ENCODE measurements around the gene TGFBR3. TPM values are rescaled to one million over a fixed set of nuclear protein-coding genes. Genes with fewer than 3 reads are reported as not detected.

The TGFBR3 gene
- total RNA-seq, 2 experiments from 2014 or later: 3.2 to 3.3 TPM

GRCh38 chr1:91791691-91792488 lies 94.1 kb downstream of the TGFBR3 start:
- Mint-ChIP-seq H3K27ac (no peak overlapping the region), H3K27me3 (ENCODE audit: low read depth) (no peaks in the 10 kb centered on the region), H3K36me3 (ENCODE audit: low read depth) (peaks cover 7% of the 10 kb centered on the region), H3K9me3 (peaks cover 2% of the 10 kb centered on the region), H3K4me1 (ENCODE audit: low read depth) (peaks cover 20% of the 10 kb centered on the region), H3K4me3 (no peak overlapping the region)
- CTCF ChIA-PET: interaction anchor here (0.6 to 4.3 kb wide), 5 partner anchors 13 to 290 kb away, joined by 3 to 19 read pairs (median 4); no protein-coding TSS in a partner anchor
- DNase-seq: no peak
- intact Hi-C loops (cut with micrococcal nuclease): loop anchor here (1.0 kb wide), 1 partner anchor 135 kb away; no protein-coding TSS in a partner anchor

- intact Hi-C loops (cut with micrococcal nuclease): loop anchor here (1.0 kb wide), 1 partner anchor 136 kb away; no protein-coding TSS in a partner anchor
- H3K4me1 Mint-ChIP-seq (ENCODE audit: low read depth): peaks cover 20% of the 10 kb centered on the region
Observed at GRCh38 chr1:91791103-91791502, 94.8 kb downstream of the TGFBR3 start.

GRCh38 chr1:91790392-91790791 lies 95.6 kb downstream of the TGFBR3 start:
- Mint-ChIP-seq H3K4me3 (no peak overlapping the region), H3K4me1 (ENCODE audit: low read depth) (peaks cover 20% of the 10 kb centered on the region), H3K27ac (no peak overlapping the region), H3K36me3 (ENCODE audit: low read depth) (peaks cover 5% of the 10 kb centered on the region), H3K9me3 (peaks cover 2% of the 10 kb centered on the region), H3K27me3 (ENCODE audit: low read depth) (no peaks in the 10 kb centered on the region)
- CTCF ChIA-PET: interaction anchor here (0.6 to 4.3 kb wide), 3 partner anchors 15 to 94 kb away, joined by 3 to 19 read pairs (median 8); no protein-coding TSS in a partner anchor
- intact Hi-C loops (cut with micrococcal nuclease): no loop called here
- DNase-seq: no peak

More at GRCh38 chr1:91791103-91791502, 94.8 kb downstream of the TGFBR3 start:
- DNase-seq: peak; percentile 30
- Mint-ChIP-seq H3K9me3 (peaks cover 2% of the 10 kb centered on the region), H3K27ac (no peak overlapping the region), H3K36me3 (ENCODE audit: low read depth) (peaks cover 5% of the 10 kb centered on the region), H3K4me3 (no peak overlapping the region), H3K27me3 (ENCODE audit: low read depth) (no peaks in the 10 kb centered on the region)
- CTCF ChIA-PET: interaction anchor here (0.6 to 4.3 kb wide), 4 partner anchors 14 to 289 kb away, joined by 3 to 19 read pairs (median 6); no protein-coding TSS in a partner anchor

GRCh38 chr1:91789273-91789997 lies 96.5 kb downstream of the TGFBR3 start:
- Mint-ChIP-seq H3K27me3 (ENCODE audit: low read depth) (no peaks in the 10 kb centered on the region), H3K27ac (no peak overlapping the region), H3K9me3 (peaks cover under 1% of the 10 kb centered on the region), H3K36me3 (ENCODE audit: low read depth) (peaks cover 1% of the 10 kb centered on the region), H3K4me3 (no peak overlapping the region), H3K4me1 (ENCODE audit: low read depth) (peaks cover 20% of the 10 kb centered on the region)
- CTCF ChIA-PET: interaction anchor here (4.3 kb wide), 1 partner anchor 95 kb away, joined by 19 read pairs; no protein-coding TSS in a partner anchor
- DNase-seq: no peak
- intact Hi-C loops (cut with micrococcal nuclease): no loop called here

- Mint-ChIP-seq H3K27ac (no peak overlapping the region), H3K27me3 (ENCODE audit: low read depth) (no peaks in the 10 kb centered on the region), H3K36me3 (ENCODE audit: low read depth) (peaks cover 1% of the 10 kb centered on the region), H3K9me3 (no peaks in the 10 kb centered on the region), H3K4me3 (no peak overlapping the region), H3K4me1 (ENCODE audit: low read depth) (peaks cover 20% of the 10 kb centered on the region)
- intact Hi-C loops (cut with micrococcal nuclease): no loop called here
- CTCF ChIA-PET: interaction anchor here (0.6 kb wide), 1 partner anchor 11 kb away, joined by 3 read pairs; no protein-coding TSS in a partner anchor
- no peak for DNase-seq
Observed at GRCh38 chr1:91787919-91788318, 98.0 kb downstream of the TGFBR3 start.

- H3K27ac Mint-ChIP-seq: no peak overlapping the region
- CTCF ChIA-PET: interaction anchor here (1.2 to 1.6 kb wide), 3 partner anchors 11 to 99 kb away, joined by 3 read pairs; no protein-coding TSS in a partner anchor
- H3K36me3 Mint-ChIP-seq (ENCODE audit: low read depth): peaks cover 3% of the 10 kb centered on the region
- no peaks in the 10 kb centered on the region for H3K27me3 Mint-ChIP-seq (ENCODE audit: low read depth)
- no peak for DNase-seq
- intact Hi-C loops (cut with micrococcal nuclease): no loop called here
- H3K4me1 Mint-ChIP-seq (ENCODE audit: low read depth): peaks cover 4% of the 10 kb centered on the region
- H3K9me3 Mint-ChIP-seq: no peaks in the 10 kb centered on the region
- no peak overlapping the region for H3K4me3 Mint-ChIP-seq
Observed at GRCh38 chr1:91784616-91785015, 101.3 kb downstream of the TGFBR3 start.

- Mint-ChIP-seq H3K4me1 (ENCODE audit: low read depth) (peaks cover 4% of the 10 kb centered on the region), H3K36me3 (ENCODE audit: low read depth) (peaks cover 3% of the 10 kb centered on the region), H3K27me3 (ENCODE audit: low read depth) (no peaks in the 10 kb centered on the region), H3K27ac (no peak overlapping the region), H3K4me3 (no peak overlapping the region), H3K9me3 (no peaks in the 10 kb centered on the region)
- CTCF ChIA-PET: interaction anchor here (1.2 to 1.6 kb wide), 3 partner anchors 10 to 100 kb away, joined by 3 read pairs; no protein-coding TSS in a partner anchor
- DNase-seq: no peak
- intact Hi-C loops (cut with micrococcal nuclease): no loop called here
Observed at GRCh38 chr1:91784191-91784590, 101.8 kb downstream of the TGFBR3 start.

- peaks cover 3% of the 10 kb centered on the region for H3K36me3 Mint-ChIP-seq (ENCODE audit: low read depth)
- H3K27ac Mint-ChIP-seq: no peak overlapping the region
- DNase-seq: no peak
- CTCF ChIA-PET: interaction anchor here (1.3 to 1.6 kb wide), 2 partner anchors 10 to 19 kb away, joined by 3 read pairs; no protein-coding TSS in a partner anchor
- intact Hi-C loops (cut with micrococcal nuclease): no loop called here
- no peak overlapping the region for H3K4me3 Mint-ChIP-seq
- H3K27me3 Mint-ChIP-seq (ENCODE audit: low read depth): no peaks in the 10 kb centered on the region
- no peaks in the 10 kb centered on the region for H3K9me3 Mint-ChIP-seq
- peaks cover 4% of the 10 kb centered on the region for H3K4me1 Mint-ChIP-seq (ENCODE audit: low read depth)
Observed at GRCh38 chr1:91783423-91784170, 102.4 kb downstream of the TGFBR3 start.

- Mint-ChIP-seq H3K9me3 (no peaks in the 10 kb centered on the region), H3K36me3 (ENCODE audit: low read depth) (peaks cover 5% of the 10 kb centered on the region), H3K27ac (no peak overlapping the region), H3K4me3 (no peak overlapping the region), H3K27me3 (ENCODE audit: low read depth) (no peaks in the 10 kb centered on the region), H3K4me1 (ENCODE audit: low read depth) (peaks cover 4% of the 10 kb centered on the region)
- intact Hi-C loops (cut with micrococcal nuclease): no loop called here
- DNase-seq: no peak
- CTCF ChIA-PET: no interaction called here
Observed at GRCh38 chr1:91781901-91782622, 103.9 kb downstream of the TGFBR3 start.

- Mint-ChIP-seq H3K4me1 (ENCODE audit: low read depth) (peaks cover 4% of the 10 kb centered on the region), H3K36me3 (ENCODE audit: low read depth) (peaks cover 5% of the 10 kb centered on the region), H3K27me3 (ENCODE audit: low read depth) (no peaks in the 10 kb centered on the region), H3K4me3 (no peak overlapping the region), H3K9me3 (no peaks in the 10 kb centered on the region), H3K27ac (no peak overlapping the region)
- CTCF ChIA-PET: interaction anchor here (0.6 to 1.0 kb wide), 2 partner anchors 15 to 351 kb away, joined by 3 read pairs; no protein-coding TSS in a partner anchor
- intact Hi-C loops (cut with micrococcal nuclease): no loop called here
- DNase-seq: no peak
Observed at GRCh38 chr1:91781371-91781825, 104.6 kb downstream of the TGFBR3 start.

GRCh38 chr1:91779548-91780021 lies 106.4 kb downstream of the TGFBR3 start:
- H3K4me1 Mint-ChIP-seq (ENCODE audit: low read depth): peaks cover 4% of the 10 kb centered on the region

More at GRCh38 chr1:91779548-91780021, 106.4 kb downstream of the TGFBR3 start:
- H3K9me3 Mint-ChIP-seq: no peaks in the 10 kb centered on the region
- no peaks in the 10 kb centered on the region for H3K27me3 Mint-ChIP-seq (ENCODE audit: low read depth)
- CTCF ChIA-PET: no interaction called here
- intact Hi-C loops (cut with micrococcal nuclease): no loop called here
- peaks cover 7% of the 10 kb centered on the region for H3K36me3 Mint-ChIP-seq (ENCODE audit: low read depth)
- H3K4me3 Mint-ChIP-seq: no peak overlapping the region
- DNase-seq: no peak
- no peak overlapping the region for H3K27ac Mint-ChIP-seq

All from activated naive CD4-positive, alpha-beta T cell treated with anti-CD3 and anti-CD28 coated beads for 36 hours (primary cell).